Measurements from ENCODE around the gene ZNF831.

Gene ZNF831

DNA sequence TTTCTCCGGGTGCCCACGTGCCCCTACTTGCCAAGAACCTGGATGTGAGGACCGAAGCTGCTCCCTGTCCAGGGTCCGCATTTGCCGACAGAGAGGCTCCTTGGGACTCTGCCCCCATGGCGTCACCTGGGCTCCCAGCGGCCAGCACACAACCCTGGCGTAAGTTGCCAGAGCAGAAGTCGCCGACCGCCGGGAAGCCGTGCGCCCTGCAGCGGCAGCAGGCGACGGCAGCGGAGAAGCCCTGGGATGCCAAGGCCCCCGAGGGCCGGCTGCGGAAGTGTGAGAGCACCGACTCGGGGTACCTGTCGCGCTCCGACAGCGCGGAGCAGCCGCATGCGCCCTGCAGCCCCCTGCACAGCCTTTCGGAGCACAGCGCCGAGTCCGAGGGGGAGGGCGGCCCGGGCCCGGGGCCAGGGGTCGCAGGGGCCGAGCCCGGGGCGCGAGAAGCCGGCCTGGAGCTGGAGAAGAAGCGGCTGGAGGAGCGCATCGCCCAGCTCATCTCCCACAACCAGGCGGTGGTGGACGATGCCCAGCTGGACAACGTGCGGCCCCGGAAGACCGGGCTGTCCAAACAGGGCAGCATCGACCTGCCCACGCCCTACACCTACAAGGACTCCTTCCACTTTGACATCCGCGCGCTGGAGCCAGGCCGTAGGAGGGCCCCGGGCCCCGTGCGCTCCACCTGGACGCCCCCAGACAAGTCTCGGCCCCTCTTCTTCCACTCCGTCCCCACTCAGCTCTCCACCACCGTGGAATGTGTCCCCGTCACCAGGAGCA, 28.3 kb downstream of the ZNF831 start:
- Histone ChIP-seq H2AK5ac (ENCODE audit: low read depth, low read length) (peak overlapping the region; percentile 85), H2BK15ac (ENCODE audit: low read length) (peak overlapping the region; percentile 69), H2BK120ac (ENCODE audit: low read depth, low read length) (peak overlapping the region; percentile 51), H3K9ac (ENCODE audit: low read depth, low read length, poor library complexity) (no peak overlapping the region), H3K79me1 (ENCODE audit: low read depth, low read length) (peaks cover 2% of the 10 kb centered on the region), H4K91ac (ENCODE audit: low read depth, low read length, poor library complexity) (no peak overlapping the region), H3K27ac (replicated peaks; ENCODE audit: low read length) (no peak overlapping the region), H3K18ac (ENCODE audit: low read length) (no peak overlapping the region), H2BK5ac (ENCODE audit: low read length) (no peak overlapping the region), H2AFZ (ENCODE audit: low read length) (no peak overlapping the region), H3K4ac (ENCODE audit: low read length) (no peak overlapping the region), H2BK12ac (ENCODE audit: low read length) (peak overlapping the region; percentile 67), H3K36me3 (replicated peaks in 1 of 2; ENCODE audit: control insufficient read depth in 2 of 2, insufficient read depth in 2 of 2, low read length in 2 of 2) (no peaks in the 10 kb centered on the region), H3K4me3 (ENCODE audit: low read length in 2 of 2) (no peak overlapping the region), H3K23ac (ENCODE audit: low read depth, low read length, poor library complexity) (no peak overlapping the region), H3K4me2 (ENCODE audit: insufficient read depth, low read length, poor library complexity, severe bottlenecking) (no peak overlapping the region), H3K14ac (ENCODE audit: low read length) (no peak overlapping the region), H3K9me3 (replicated peaks in 1 of 2; ENCODE audit: control insufficient read depth in 2 of 2, insufficient read depth in 1 of 2, low read depth in 1 of 2, low read length in 2 of 2) (peaks cover 0 to 1% of the 10 kb centered on the region in 2 donors), H3K4me1 (ENCODE audit: control insufficient read depth in 2 of 2, insufficient read depth in 1 of 2, low read depth in 1 of 2, low read length in 2 of 2) (peaks cover 0 to 1% of the 10 kb centered on the region in 2 donors), H4K8ac (ENCODE audit: low read depth, low read length) (no peak overlapping the region), H3K27me3 (ENCODE audit: control insufficient read depth in 3 of 3, insufficient read depth in 3 of 3, low read depth in 1 of 3, low read length in 3 of 3) (no peaks in the 10 kb centered on the region)
- WGBS, 2 donors (ENCODE audit: extremely low coverage in 2 of 2, insufficient read length in 2 of 2, insufficient replicate concordance in 1 of 2): no CpG with 5 or more reads among the region's 66 CpGs
- DNase-seq (ENCODE audit: low spot score): no peak

DNA sequence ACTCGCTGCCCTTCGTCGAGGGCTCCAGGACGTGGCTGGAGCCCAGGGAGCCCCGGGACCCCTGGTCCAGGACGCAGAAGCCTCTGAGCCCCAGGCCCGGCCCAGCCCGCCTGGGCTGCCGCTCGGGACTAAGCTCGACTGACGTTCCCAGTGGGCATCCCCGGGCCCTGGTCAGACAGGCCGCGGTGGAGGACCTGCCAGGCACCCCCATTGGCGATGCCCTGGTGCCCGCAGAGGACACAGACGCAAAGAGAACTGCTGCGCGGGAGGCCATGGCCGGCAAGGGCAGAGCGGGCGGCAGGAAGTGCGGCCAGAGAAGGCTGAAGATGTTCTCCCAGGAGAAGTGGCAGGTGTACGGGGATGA, 28.9 kb downstream of the ZNF831 start:
- WGBS, 2 donors (ENCODE audit: extremely low coverage in 2 of 2, insufficient read length in 2 of 2, insufficient replicate concordance in 1 of 2): no CpG with 5 or more reads among the region's 25 CpGs
- H3K9ac ChIP-seq (ENCODE audit: low read depth, low read length, poor library complexity): no peak overlapping the region
- H3K23ac ChIP-seq (ENCODE audit: low read depth, low read length, poor library complexity): no peak overlapping the region
- no peak overlapping the region for H4K91ac ChIP-seq (ENCODE audit: low read depth, low read length, poor library complexity)
- H3K4ac ChIP-seq (ENCODE audit: low read length): no peak overlapping the region
- H3K14ac ChIP-seq (ENCODE audit: low read length): no peak overlapping the region
- no peak overlapping the region for H2AFZ ChIP-seq (ENCODE audit: low read length)
- H4K8ac ChIP-seq (ENCODE audit: low read depth, low read length): no peak overlapping the region
- peak overlapping the region; percentile 51 for H2BK120ac ChIP-seq (ENCODE audit: low read depth, low read length)
- no peak overlapping the region for H3K4me3 ChIP-seq (ENCODE audit: low read length in 2 of 2)
- peaks cover 0 to 1% of the 10 kb centered on the region in 2 donors for H3K9me3 ChIP-seq (replicated peaks in 1 of 2; ENCODE audit: control insufficient read depth in 2 of 2, insufficient read depth in 1 of 2, low read depth in 1 of 2, low read length in 2 of 2)
- no peak overlapping the region for H3K27ac ChIP-seq (replicated peaks; ENCODE audit: low read length)
- no peak overlapping the region for H2BK5ac ChIP-seq (ENCODE audit: low read length)
- peak overlapping the region; percentile 51 for H3K18ac ChIP-seq (ENCODE audit: low read length)
- H3K4me2 ChIP-seq (ENCODE audit: insufficient read depth, low read length, poor library complexity, severe bottlenecking): no peak overlapping the region
- H2BK12ac ChIP-seq (ENCODE audit: low read length): no peak overlapping the region
- peak overlapping the region; percentile 69 for H2BK15ac ChIP-seq (ENCODE audit: low read length)
- H3K4me1 ChIP-seq (ENCODE audit: control insufficient read depth in 2 of 2, insufficient read depth in 1 of 2, low read depth in 1 of 2, low read length in 2 of 2): peaks cover 0 to 1% of the 10 kb centered on the region in 2 donors
- no peaks in the 10 kb centered on the region for H3K36me3 ChIP-seq (replicated peaks in 1 of 2; ENCODE audit: control insufficient read depth in 2 of 2, insufficient read depth in 2 of 2, low read length in 2 of 2)
- no peaks in the 10 kb centered on the region for H3K27me3 ChIP-seq (ENCODE audit: control insufficient read depth in 3 of 3, insufficient read depth in 3 of 3, low read depth in 1 of 3, low read length in 3 of 3)
- no peak for DNase-seq (ENCODE audit: low spot score)
- H2AK5ac ChIP-seq (ENCODE audit: low read depth, low read length): peak overlapping the region; percentile 85
- H3K79me1 ChIP-seq (ENCODE audit: low read depth, low read length): peaks cover 2% of the 10 kb centered on the region

DNA sequence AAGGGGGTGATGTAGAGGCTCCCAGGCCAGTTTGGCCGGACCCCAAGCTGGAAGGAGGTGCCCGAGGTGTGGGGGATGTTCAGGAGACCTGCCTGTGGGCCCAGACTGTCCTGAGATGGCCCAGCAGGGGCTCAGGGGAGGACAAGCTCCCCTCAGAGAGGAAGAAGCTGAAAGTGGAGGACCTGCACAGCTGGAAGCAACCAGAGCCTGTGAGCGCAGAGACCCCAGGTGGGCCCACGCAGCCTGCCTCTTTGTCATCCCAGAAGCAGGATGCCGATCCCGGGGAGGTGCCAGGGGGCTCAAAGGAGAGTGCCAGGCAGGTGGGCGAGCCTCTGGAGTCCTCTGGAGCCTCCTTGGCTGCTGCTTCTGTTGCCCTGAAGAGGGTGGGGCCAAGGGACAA, 29.7 kb downstream of the ZNF831 start:
- H3K27ac ChIP-seq (replicated peaks; ENCODE audit: low read length): no peak overlapping the region
- H3K4me1 ChIP-seq (ENCODE audit: control insufficient read depth in 2 of 2, insufficient read depth in 1 of 2, low read depth in 1 of 2, low read length in 2 of 2): peaks cover 0 to 1% of the 10 kb centered on the region in 2 donors
- no peak overlapping the region for H3K9ac ChIP-seq (ENCODE audit: low read depth, low read length, poor library complexity)
- H2AK5ac ChIP-seq (ENCODE audit: low read depth, low read length): peak overlapping the region; percentile 85
- no peak overlapping the region for H3K4me3 ChIP-seq (ENCODE audit: low read length in 2 of 2)
- H3K18ac ChIP-seq (ENCODE audit: low read length): no peak overlapping the region
- no CpG with 5 or more reads among the region's 7 CpGs for WGBS, 2 donors (ENCODE audit: extremely low coverage in 2 of 2, insufficient read length in 2 of 2, insufficient replicate concordance in 1 of 2)
- no peaks in the 10 kb centered on the region for H3K36me3 ChIP-seq (replicated peaks in 1 of 2; ENCODE audit: control insufficient read depth in 2 of 2, insufficient read depth in 2 of 2, low read length in 2 of 2)
- no peak overlapping the region for H4K8ac ChIP-seq (ENCODE audit: low read depth, low read length)
- H2BK12ac ChIP-seq (ENCODE audit: low read length): no peak overlapping the region
- H2BK120ac ChIP-seq (ENCODE audit: low read depth, low read length): no peak overlapping the region
- no peak for DNase-seq (ENCODE audit: low spot score)
- peak overlapping the region; percentile 23 for H3K23ac ChIP-seq (ENCODE audit: low read depth, low read length, poor library complexity)
- H3K4me2 ChIP-seq (ENCODE audit: insufficient read depth, low read length, poor library complexity, severe bottlenecking): no peak overlapping the region
- no peak overlapping the region for H3K14ac ChIP-seq (ENCODE audit: low read length)
- H3K27me3 ChIP-seq (ENCODE audit: control insufficient read depth in 3 of 3, insufficient read depth in 3 of 3, low read depth in 1 of 3, low read length in 3 of 3): no peaks in the 10 kb centered on the region
- H3K4ac ChIP-seq (ENCODE audit: low read length): no peak overlapping the region
- peaks cover 2% of the 10 kb centered on the region for H3K79me1 ChIP-seq (ENCODE audit: low read depth, low read length)
- H2BK15ac ChIP-seq (ENCODE audit: low read length): no peak overlapping the region
- peak overlapping the region; percentile 10 for H2BK5ac ChIP-seq (ENCODE audit: low read length)
- H3K9me3 ChIP-seq (replicated peaks in 1 of 2; ENCODE audit: control insufficient read depth in 2 of 2, insufficient read depth in 1 of 2, low read depth in 1 of 2, low read length in 2 of 2): peaks cover 0 to 1% of the 10 kb centered on the region in 2 donors
- no peak overlapping the region for H4K91ac ChIP-seq (ENCODE audit: low read depth, low read length, poor library complexity)
- H2AFZ ChIP-seq (ENCODE audit: low read length): no peak overlapping the region

GRCh38 chr20:59194023-59194935, 30.7 kb downstream of the ZNF831 start:
- Histone ChIP-seq H3K18ac (ENCODE audit: low read length) (peak overlapping the region; percentile 65), H4K91ac (ENCODE audit: low read depth, low read length, poor library complexity) (no peak overlapping the region), H3K79me1 (ENCODE audit: low read depth, low read length) (peaks cover 2% of the 10 kb centered on the region), H3K14ac (ENCODE audit: low read length) (peak overlapping the region; percentile 84), H2AK5ac (ENCODE audit: low read depth, low read length) (peak overlapping the region; percentile 82), H3K4me1 (ENCODE audit: control insufficient read depth in 2 of 2, insufficient read depth in 1 of 2, low read depth in 1 of 2, low read length in 2 of 2) (peaks cover 0 to 1% of the 10 kb centered on the region in 2 donors), H2BK5ac (ENCODE audit: low read length) (no peak overlapping the region), H2AFZ (ENCODE audit: low read length) (no peak overlapping the region), H3K27ac (replicated peaks; ENCODE audit: low read length) (no peak overlapping the region), H3K4me3 (ENCODE audit: low read length in 2 of 2) (no peak overlapping the region), H2BK15ac (ENCODE audit: low read length) (no peak overlapping the region), H2BK120ac (ENCODE audit: low read depth, low read length) (peak overlapping the region; percentile 37), H3K9ac (ENCODE audit: low read depth, low read length, poor library complexity) (peak overlapping the region; percentile 51), H3K9me3 (replicated peaks in 1 of 2; ENCODE audit: control insufficient read depth in 2 of 2, insufficient read depth in 1 of 2, low read depth in 1 of 2, low read length in 2 of 2) (peaks cover 0 to 1% of the 10 kb centered on the region in 2 donors), H2BK12ac (ENCODE audit: low read length) (no peak overlapping the region), H3K4ac (ENCODE audit: low read length) (no peak overlapping the region), H3K4me2 (ENCODE audit: insufficient read depth, low read length, poor library complexity, severe bottlenecking) (no peak overlapping the region), H4K8ac (ENCODE audit: low read depth, low read length) (no peak overlapping the region), H3K27me3 (ENCODE audit: control insufficient read depth in 3 of 3, insufficient read depth in 3 of 3, low read depth in 1 of 3, low read length in 3 of 3) (no peaks in the 10 kb centered on the region), H3K36me3 (replicated peaks in 1 of 2; ENCODE audit: control insufficient read depth in 2 of 2, insufficient read depth in 2 of 2, low read length in 2 of 2) (no peaks in the 10 kb centered on the region), H3K23ac (ENCODE audit: low read depth, low read length, poor library complexity) (peak overlapping the region; percentile 71)
- WGBS, 2 donors (ENCODE audit: extremely low coverage in 2 of 2, insufficient read length in 2 of 2, insufficient replicate concordance in 1 of 2): no CpG with 5 or more reads among the region's 24 CpGs
- DNase-seq (ENCODE audit: low spot score): no peak
